HG03457 (cell line): ENCODE results near the gene SAXO1.
"Not testable (repeated sequence)": the region's sequence is repeated elsewhere in the genome, so short reads cannot be mapped to it uniquely, and the experiment has no call there.

Experiments
- ATAC-seq: cut with Tn5 transposase; IDR thresholded peaks from one replicate; pipeline ENCODE4 v1.9.1; 2021; ENCODE audit warnings: moderate number of reproducible peaks; ENCODE audit not compliant: unreplicated experiment

SAXO1 gene

GRCh38 chr9:18999173-18999785 is 33.7 kb downstream of the SAXO1 start:
- no peak for ATAC-seq

GRCh38 chr9:18997151-18997550 is 35.9 kb downstream of the SAXO1 start:
- ATAC-seq: no peak

GRCh38 chr9:18996211-18996610 is 36.8 kb downstream of the SAXO1 start:
- no peak for ATAC-seq

- no peak for ATAC-seq
Measured at GRCh38 chr9:18994263-18994916, 38.6 kb downstream of the SAXO1 start.

GRCh38 chr9:18991197-18991596 is 41.8 kb downstream of the SAXO1 start:
- ATAC-seq: not testable (repeated sequence)

- no peak for ATAC-seq
Measured at GRCh38 chr9:18990494-18990893, 42.5 kb downstream of the SAXO1 start.

GRCh38 chr9:18989865-18990264 is 43.1 kb downstream of the SAXO1 start:
- no peak for ATAC-seq

- ATAC-seq: no peak
Measured at GRCh38 chr9:18989097-18989496, 43.9 kb downstream of the SAXO1 start.

GRCh38 chr9:18988003-18988402 is 45.0 kb downstream of the SAXO1 start:
- ATAC-seq: no peak

- no peak for ATAC-seq
Measured at GRCh38 chr9:18985996-18986395, 47.0 kb downstream of the SAXO1 start.

GRCh38 chr9:18985464-18985951 is 47.5 kb downstream of the SAXO1 start:
- no peak for ATAC-seq

GRCh38 chr9:18982262-18982620 is 50.8 kb downstream of the SAXO1 start:
- no peak for ATAC-seq

- no peak for ATAC-seq
Measured at GRCh38 chr9:18981476-18982261, 51.3 kb downstream of the SAXO1 start.

GRCh38 chr9:18980189-18980588 is 52.8 kb downstream of the SAXO1 start:
- no peak for ATAC-seq

GRCh38 chr9:18979367-18979766 is 53.6 kb downstream of the SAXO1 start:
- no peak for ATAC-seq

- no peak for ATAC-seq
Measured at GRCh38 chr9:18978188-18978587, 54.8 kb downstream of the SAXO1 start.

GRCh38 chr9:18976709-18977531 is 56.1 kb downstream of the SAXO1 start:
- ATAC-seq: no peak

- ATAC-seq: no peak
Measured at GRCh38 chr9:18976221-18976708, 56.7 kb downstream of the SAXO1 start.

- no peak for ATAC-seq
Measured at GRCh38 chr9:18973348-18973747, 59.7 kb downstream of the SAXO1 start.

GRCh38 chr9:18972675-18973074 is 60.3 kb downstream of the SAXO1 start:
- no peak for ATAC-seq

GRCh38 chr9:18971909-18972308 is 61.1 kb downstream of the SAXO1 start:
- no peak for ATAC-seq
